SU-DHL-6 (cell line): Measurements from ENCODE around the gene FMNL3.

Experiments
- H2AFZ ChIP-seq: fragments of 200-600 bp; sonication (generic); 2 replicates; pipeline ENCODE4 v1.6.1; 2014; ENCODE audit warnings: low read depth, mild to moderate bottlenecking, moderate library complexity, mixed read lengths, antibody characterized with exemption, low read length; ENCODE audit not compliant: severe bottlenecking
- H3F3A ChIP-seq: fragments of 200-600 bp; shearing (Covaris generic); 2 replicates; pipeline ENCODE4 v1.6.0; 2016; ENCODE audit warnings: antibody characterized with exemption, mild to moderate bottlenecking; ENCODE audit not compliant: insufficient read depth
- H3K27ac ChIP-seq: fragments of 200-600 bp; sonication (generic); 2 replicates; pipeline ENCODE4 v1.5.1; 2016; ENCODE audit warnings: low read depth, mild to moderate bottlenecking, low read length, moderate library complexity, mixed read lengths
- H3K27me3 ChIP-seq: fragments of 200-600 bp; sonication (generic), shearing (Covaris generic); 2 replicates; pipeline ENCODE4 v1.6.0; 2014; ENCODE audit warnings: mild to moderate bottlenecking, low read length
- H3K36me3 ChIP-seq: fragments of 200-600 bp; sonication (generic); 2 replicates; pipeline ENCODE4 v1.6.1; 2014; ENCODE audit warnings: mild to moderate bottlenecking, low read length, mixed read lengths
- H3K4me2 ChIP-seq: fragments of 300-600, 200-600 bp; shearing (Covaris generic), sonication (generic); 2 replicates; pipeline ENCODE4 v1.6.0; 2014; ENCODE audit warnings: low read length, low read depth, mild to moderate bottlenecking; ENCODE audit not compliant: poor library complexity, severe bottlenecking
- H3K4me3 ChIP-seq: fragments of 200-600 bp; sonication (generic); 2 replicates; pipeline ENCODE4 v1.5.1; 2014; ENCODE audit warnings: antibody characterized with exemption, low read length, mild to moderate bottlenecking, mixed read lengths; ENCODE audit not compliant: insufficient read depth, poor library complexity, severe bottlenecking
- H3K79me2 ChIP-seq: fragments of 200-600 bp; sonication (generic); 2 replicates; pipeline ENCODE4 v1.6.1; 2014; ENCODE audit warnings: mild to moderate bottlenecking, low read length, moderate library complexity; ENCODE audit not compliant: insufficient read depth
- H3K9ac ChIP-seq: fragments of 200-600 bp; sonication (generic); 2 replicates; pipeline ENCODE4 v1.7.0; 2014; ENCODE audit warnings: mild to moderate bottlenecking, low read length
- H3K9me2 ChIP-seq: fragments of 200-600 bp; sonication (generic); replicated peaks from 2 replicates; pipeline ENCODE4 v1.6.1; 2014; ENCODE audit warnings: low read length; ENCODE audit not compliant: insufficient read depth
- H3K9me3 ChIP-seq: fragments of 200-600 bp; sonication (generic); 2 replicates; pipeline ENCODE4 v1.6.1; 2014; ENCODE audit warnings: low read length, mixed read lengths; ENCODE audit not compliant: insufficient read depth
- H4K20me1 ChIP-seq: fragments of 200-600 bp; sonication (generic); 2 replicates; pipeline ENCODE4 v1.6.1; 2014; ENCODE audit warnings: low read depth, mild to moderate bottlenecking, antibody characterized with exemption, low read length, moderate library complexity, mixed read lengths
- EZH2phosphoT487 ChIP-seq: fragments of 200-600 bp; sonication (generic), shearing (Covaris generic); conservative IDR thresholded peaks from 2 replicates; pipeline ENCODE4 v1.6.1; 2018; ENCODE audit warnings: mild to moderate bottlenecking, antibody characterized with exemption, low read length, moderate library complexity, mixed read lengths
- TF ChIP-seq, protein P1 (sequence below): fragments of 200-600 bp; sonication (generic); IDR thresholded peaks from one replicate; pipeline ENCODE4 v1.5.1; 2017; ENCODE audit warnings: antibody characterized with exemption, mild to moderate bottlenecking, low read length, moderate library complexity; ENCODE audit not compliant: insufficient read depth, poor library complexity, severe bottlenecking

The FMNL3 gene

DNA sequence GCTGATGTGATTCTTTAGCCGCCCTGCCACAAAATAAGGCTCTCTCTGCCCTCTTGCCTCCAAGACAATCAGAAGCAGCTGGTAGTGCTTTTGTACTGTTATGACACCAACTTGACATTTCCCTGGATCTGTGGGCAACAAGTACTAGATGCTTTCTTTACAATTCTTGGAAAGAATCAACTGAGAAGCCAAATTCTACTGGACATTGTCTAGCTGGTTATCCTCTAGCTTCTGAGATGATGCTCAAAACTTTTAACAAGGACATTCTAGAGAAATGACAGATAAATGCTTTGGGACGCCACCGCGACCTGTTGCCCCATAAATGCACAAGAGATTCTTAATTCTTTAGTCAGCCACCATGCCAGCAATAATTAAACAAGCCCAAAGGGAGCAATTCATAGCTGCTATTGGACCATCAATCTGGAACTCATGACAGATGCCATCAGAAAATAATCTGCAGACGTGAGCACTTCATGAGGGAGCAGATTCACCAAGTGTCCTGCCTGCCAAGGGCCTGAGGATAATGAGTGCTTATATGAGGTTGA, 22.8 kb downstream of the FMNL3 start:
- TF ChIP-seq EZH2phosphoT487 = no peak
- TF ChIP-seq, protein P1, sequence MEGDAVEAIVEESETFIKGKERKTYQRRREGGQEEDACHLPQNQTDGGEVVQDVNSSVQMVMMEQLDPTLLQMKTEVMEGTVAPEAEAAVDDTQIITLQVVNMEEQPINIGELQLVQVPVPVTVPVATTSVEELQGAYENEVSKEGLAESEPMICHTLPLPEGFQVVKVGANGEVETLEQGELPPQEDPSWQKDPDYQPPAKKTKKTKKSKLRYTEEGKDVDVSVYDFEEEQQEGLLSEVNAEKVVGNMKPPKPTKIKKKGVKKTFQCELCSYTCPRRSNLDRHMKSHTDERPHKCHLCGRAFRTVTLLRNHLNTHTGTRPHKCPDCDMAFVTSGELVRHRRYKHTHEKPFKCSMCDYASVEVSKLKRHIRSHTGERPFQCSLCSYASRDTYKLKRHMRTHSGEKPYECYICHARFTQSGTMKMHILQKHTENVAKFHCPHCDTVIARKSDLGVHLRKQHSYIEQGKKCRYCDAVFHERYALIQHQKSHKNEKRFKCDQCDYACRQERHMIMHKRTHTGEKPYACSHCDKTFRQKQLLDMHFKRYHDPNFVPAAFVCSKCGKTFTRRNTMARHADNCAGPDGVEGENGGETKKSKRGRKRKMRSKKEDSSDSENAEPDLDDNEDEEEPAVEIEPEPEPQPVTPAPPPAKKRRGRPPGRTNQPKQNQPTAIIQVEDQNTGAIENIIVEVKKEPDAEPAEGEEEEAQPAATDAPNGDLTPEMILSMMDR = no peak
- Histone ChIP-seq H3K36me3 (no peaks in the 10 kb centered on the region), H4K20me1 (no peaks in the 10 kb centered on the region), H3K9ac (no peak overlapping the region), H3K27ac (no peak overlapping the region), H3K27me3 (no peaks in the 10 kb centered on the region), H2AFZ (no peak overlapping the region), H3F3A (no peaks in the 10 kb centered on the region), H3K79me2 (peaks cover 6% of the 10 kb centered on the region), H3K9me2 (no peaks in the 10 kb centered on the region), H3K4me3 (no peak overlapping the region), H3K9me3 (no peaks in the 10 kb centered on the region), H3K4me2 (no peak overlapping the region)

DNA sequence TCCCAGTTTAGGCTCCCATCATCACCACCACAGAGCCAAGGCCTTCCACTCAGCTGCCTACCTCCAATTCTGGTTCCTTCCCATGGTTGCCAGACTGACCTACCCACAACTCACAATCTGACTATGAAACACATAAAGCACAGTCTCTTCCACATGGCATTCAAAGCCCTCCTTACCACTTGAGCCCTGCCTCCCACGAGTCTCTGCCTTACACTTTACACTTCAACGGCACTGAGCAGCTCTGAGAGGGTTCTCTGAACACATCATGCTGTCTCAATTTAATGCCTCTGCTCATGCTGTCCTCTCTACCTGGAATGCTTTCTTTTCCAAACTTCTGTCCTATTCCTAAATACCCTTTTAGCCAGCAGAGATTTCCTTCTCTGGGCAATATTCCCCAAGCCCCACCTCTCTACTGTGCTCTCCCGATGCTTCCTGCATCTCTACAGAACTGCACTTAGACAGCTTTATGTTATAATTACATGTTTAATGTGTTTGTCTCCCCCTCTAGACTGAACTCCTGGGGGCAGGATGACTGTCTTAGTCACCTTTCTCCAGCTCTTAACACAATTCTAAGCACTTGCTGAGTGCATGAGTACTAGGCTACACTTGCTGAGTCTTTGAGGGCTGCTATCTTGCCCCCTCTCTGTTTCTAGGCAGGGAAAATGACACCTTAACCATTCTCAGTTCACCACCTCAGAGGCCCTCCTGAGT, 23.5 kb downstream of the FMNL3 start:
- Histone ChIP-seq H3K27me3 (no peaks in the 10 kb centered on the region), H3K79me2 (peaks cover 6% of the 10 kb centered on the region), H3F3A (no peaks in the 10 kb centered on the region), H3K9me2 (no peaks in the 10 kb centered on the region), H3K36me3 (no peaks in the 10 kb centered on the region), H4K20me1 (no peaks in the 10 kb centered on the region), H3K9ac (no peak overlapping the region), H3K9me3 (no peaks in the 10 kb centered on the region), H3K4me3 (no peak overlapping the region), H3K27ac (no peak overlapping the region), H3K4me2 (no peak overlapping the region), H2AFZ (no peak overlapping the region)
- no peak for TF ChIP-seq EZH2phosphoT487
- TF ChIP-seq, protein P1 = no peak

DNA sequence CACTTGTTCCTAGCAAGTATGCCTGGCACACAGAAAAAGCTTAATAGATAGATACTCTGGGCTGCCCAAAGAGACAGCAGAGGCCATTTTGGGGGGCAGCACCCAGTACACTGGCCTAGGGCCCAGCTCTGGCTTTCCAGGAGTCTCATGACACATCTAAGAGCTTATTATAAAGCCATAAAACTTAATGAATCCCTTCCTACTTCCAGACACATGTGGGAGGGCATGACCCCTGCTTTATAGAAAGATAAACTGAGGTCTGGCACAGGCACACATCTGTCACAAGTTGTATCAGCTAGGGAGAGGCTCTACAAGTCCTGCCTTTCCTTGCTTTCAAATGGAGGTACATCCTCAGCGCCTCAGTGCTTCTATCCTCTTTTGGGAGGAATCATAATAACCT, 27.1 kb downstream of the FMNL3 start:
- no peak overlapping the region for H3K27ac ChIP-seq
- H3K4me3 ChIP-seq = no peak overlapping the region
- H3K79me2 ChIP-seq = peaks cover 6% of the 10 kb centered on the region; the same call in 1 of the 2 replicates
- no peaks in the 10 kb centered on the region for H3F3A ChIP-seq
- no peak for TF ChIP-seq EZH2phosphoT487
- TF ChIP-seq, protein P1 = no peak
- no peak overlapping the region for H3K4me2 ChIP-seq
- H3K9me2 ChIP-seq = no peaks in the 10 kb centered on the region
- H2AFZ ChIP-seq = no peak overlapping the region
- H4K20me1 ChIP-seq = no peaks in the 10 kb centered on the region
- no peaks in the 10 kb centered on the region for H3K9me3 ChIP-seq
- H3K27me3 ChIP-seq = no peaks in the 10 kb centered on the region
- no peaks in the 10 kb centered on the region for H3K36me3 ChIP-seq
- H3K9ac ChIP-seq = no peak overlapping the region
